Calu3 (cell line): ENCODE results near the gene BET1L. TPM values are rescaled to one million over a fixed set of nuclear protein-coding genes. Genes with fewer than 3 reads are reported as not detected.
A peak's percentile ranks its signal among the peaks of the same experiment; 100 is the strongest.
"Not testable (repeated sequence)": the region's sequence is repeated elsewhere in the genome, so short reads cannot be mapped to it uniquely, and the experiment has no call there.

Experiments
- BruUV-seq: library from RNA; stranded (reverse); fragments of 400-500 nt; replicated peaks from 2 replicates; lab custom pipeline; 2021; lab: Mats Ljungman, UMichigan
- CTCF ChIA-PET: fragments of 300-600 bp; sonication (Branson Sonifier 250); formaldehyde crosslinking; loops from one replicate; lab custom pipeline; 2022; ENCODE audit warnings: antibody characterized with exemption; lab: Charles Lee
- DNase-seq: peaks from one replicate; pipeline ENCODE4 v3.0.0; 2022
- H3K27ac Mint-ChIP-seq: one replicate; pipeline ENCODE4 v1.8.0; 2022; ENCODE audit warnings: mixed read lengths; ENCODE audit not compliant: unreplicated experiment
- H3K27me3 Mint-ChIP-seq: one replicate; pipeline ENCODE4 v1.8.0; 2022; ENCODE audit warnings: mixed read lengths; ENCODE audit not compliant: unreplicated experiment
- H3K36me3 Mint-ChIP-seq: one replicate; pipeline ENCODE4 v1.8.0; 2022; ENCODE audit warnings: mild to moderate bottlenecking, moderate library complexity, mixed read lengths; ENCODE audit not compliant: insufficient read depth, unreplicated experiment
- H3K4me1 Mint-ChIP-seq: one replicate; pipeline ENCODE4 v1.8.0; 2022; ENCODE audit warnings: mild to moderate bottlenecking, low read depth, mixed read lengths; ENCODE audit not compliant: unreplicated experiment
- H3K4me3 Mint-ChIP-seq: one replicate; pipeline ENCODE4 v1.8.0; 2022; ENCODE audit warnings: mild to moderate bottlenecking, low read depth, moderate library complexity, mixed read lengths; ENCODE audit not compliant: unreplicated experiment
- H3K9me3 Mint-ChIP-seq: one replicate; pipeline ENCODE4 v1.8.0; 2022; ENCODE audit warnings: low read depth, mixed read lengths; ENCODE audit not compliant: unreplicated experiment
- CTCF ChIP-seq: fragments of 200-600 bp; IDR thresholded peaks from one replicate; pipeline ENCODE4 v1.8.0; 2022; ENCODE audit warnings: antibody characterized with exemption; ENCODE audit not compliant: unreplicated experiment
- intact Hi-C: fragments of 100-400 bp; cut with micrococcal nuclease; formaldehyde crosslinking; loops from one replicate; pipeline ENCODE4 v1.10.0; 2022; ENCODE audit not compliant: unreplicated experiment
- total RNA-seq: library from RNA; stranded (reverse); gene quantifications from 2 replicates; pipeline ENCODE4 v1.2.3, GENCODE V29; 2022

Gene BET1L
- total RNA-seq, 1 experiment from 2014 or later: 47.8 TPM

- CTCF ChIA-PET, H3K27ac Mint-ChIP-seq, H3K4me1 Mint-ChIP-seq: not testable (repeated sequence)
Measured at GRCh38 chr11:189843-190311, 17.3 kb downstream of the BET1L start.

GRCh38 chr11:189200-189783 is 17.9 kb downstream of the BET1L start:
- H3K27me3 Mint-ChIP-seq, DNase-seq, H3K9me3 Mint-ChIP-seq, H3K4me3 Mint-ChIP-seq, H3K27ac Mint-ChIP-seq, H3K4me1 Mint-ChIP-seq, CTCF ChIA-PET, H3K36me3 Mint-ChIP-seq, BruUV-seq, intact Hi-C loops: not testable (repeated sequence)

More at GRCh38 chr11:189843-190311, 17.3 kb downstream of the BET1L start:
- H3K36me3 Mint-ChIP-seq, H3K27me3 Mint-ChIP-seq, H3K9me3 Mint-ChIP-seq, H3K4me3 Mint-ChIP-seq, DNase-seq, intact Hi-C loops, BruUV-seq: not testable (repeated sequence)
- peak; percentile 39 for TF ChIP-seq CTCF

- BruUV-seq, CTCF ChIA-PET, H3K4me1 Mint-ChIP-seq, intact Hi-C loops, H3K36me3 Mint-ChIP-seq, DNase-seq, H3K4me3 Mint-ChIP-seq, H3K27ac Mint-ChIP-seq, H3K27me3 Mint-ChIP-seq, H3K9me3 Mint-ChIP-seq: not testable (repeated sequence)
Measured at GRCh38 chr11:180242-180641, 27.0 kb downstream of the BET1L start.

Other genes starting within 250 kb of the BET1L start
- gene SCGB1C1, start 14.3 kb downstream of the BET1L start, total RNA-seq: not detected in 2 replicates
- 73.0 and 84.1 TPM in 2 replicates for gene RIC8A, start 309 bp upstream of the BET1L start, total RNA-seq
- gene SIRT3, start 28.9 kb upstream of the BET1L start, total RNA-seq: 19.2 and 19.7 TPM in 2 replicates
- gene PSMD13, start 29.6 kb upstream of the BET1L start, total RNA-seq: 165 and 172 TPM in 2 replicates
- not detected in 2 replicates for gene NLRP6, start 71.0 kb upstream of the BET1L start, total RNA-seq
- gene PGGHG, start 81.7 kb upstream of the BET1L start, total RNA-seq: 9.5 and 13.5 TPM in 2 replicates
- gene IFITM5, start 92.1 kb upstream of the BET1L start, total RNA-seq: not detected in 2 replicates
- gene IFITM2, start 100.4 kb upstream of the BET1L start, total RNA-seq: 29.1 and 117 TPM in 2 replicates
- 45.6 and 179 TPM in 2 replicates for gene IFITM1, start 106.6 kb upstream of the BET1L start, total RNA-seq
- gene IFITM3, start 113.5 kb upstream of the BET1L start, total RNA-seq: 264 and 492 TPM in 2 replicates
- gene B4GALNT4, start 162.1 kb upstream of the BET1L start, total RNA-seq: 1.9 and 4.6 TPM in 2 replicates
- 128 and 154 TPM in 2 replicates for gene PKP3, start 186.8 kb upstream of the BET1L start, total RNA-seq
- gene SIGIRR, start 207.6 kb upstream of the BET1L start, total RNA-seq: 76.3 and 83.6 TPM in 2 replicates
- 27.2 and 32.2 TPM in 2 replicates for gene ANO9, start 234.6 kb upstream of the BET1L start, total RNA-seq
- gene PTDSS2, start 242.9 kb upstream of the BET1L start, total RNA-seq: 25.1 and 30.4 TPM in 2 replicates